MM.1S (cell line): ENCODE results near the gene FANCL.
"Not testable (repeated sequence)": the region's sequence is repeated elsewhere in the genome, so short reads cannot be mapped to it uniquely, and the experiment has no call there.

Experiments
- DNase-seq: peaks from one replicate; pipeline ENCODE4 v3.0.0-alpha.2; 2015
- H2AFZ ChIP-seq: fragments of 300-600 bp; sonication (generic); 2 replicates; pipeline ENCODE4 v1.6.0; 2016; ENCODE audit warnings: antibody characterized with exemption, low read length
- H3F3A ChIP-seq: fragments of 300-600 bp; sonication (generic); 2 replicates; pipeline ENCODE4 v1.6.1; 2016; ENCODE audit warnings: mild to moderate bottlenecking, antibody characterized with exemption, low read length, moderate library complexity, mixed read lengths; ENCODE audit not compliant: insufficient read depth
- H3K27ac ChIP-seq: fragments of 300-600 bp; sonication (generic); 2 replicates; pipeline ENCODE4 v1.5.1; 2016; ENCODE audit warnings: mild to moderate bottlenecking, low read length
- H3K27me3 ChIP-seq: fragments of 300-600 bp; sonication (generic); replicated peaks from 2 replicates; pipeline ENCODE4 v1.6.0; 2016; ENCODE audit warnings: low read length; ENCODE audit not compliant: insufficient read depth
- H3K36me3 ChIP-seq: fragments of 300-600 bp; sonication (generic); replicated peaks from 2 replicates; pipeline ENCODE4 v1.6.1; 2016; ENCODE audit warnings: mild to moderate bottlenecking, low read length, mixed read lengths; ENCODE audit not compliant: insufficient read depth
- H3K4me1 ChIP-seq: fragments of 300-600 bp; sonication (generic); 2 replicates; pipeline ENCODE4 v1.6.1; 2016; ENCODE audit warnings: low read length, mixed read lengths
- H3K4me2 ChIP-seq: fragments of 300-600 bp; sonication (generic); 2 replicates; pipeline ENCODE4 v1.6.0; 2016; ENCODE audit warnings: low read depth, low read length
- H3K4me3 ChIP-seq: fragments of 300-600 bp; sonication (generic); 2 replicates; pipeline ENCODE4 v1.5.1; 2016; ENCODE audit warnings: low read length, mixed read lengths
- H3K79me2 ChIP-seq: fragments of 300-600 bp; sonication (generic); 2 replicates; pipeline ENCODE4 v1.6.1; 2016; ENCODE audit warnings: mixed run types, low read length, mixed read lengths
- H3K9ac ChIP-seq: fragments of 300-600 bp; sonication (generic); 2 replicates; pipeline ENCODE4 v1.6.1; 2016; ENCODE audit warnings: low read length, mixed read lengths
- H3K9me2 ChIP-seq: fragments of 300-600 bp; sonication (generic); replicated peaks from 2 replicates; pipeline ENCODE4 v1.6.1; 2016; ENCODE audit warnings: mild to moderate bottlenecking, low read length, mixed read lengths; ENCODE audit not compliant: insufficient read depth
- H3K9me3 ChIP-seq: fragments of 300-600 bp; sonication (generic); replicated peaks from 2 replicates; pipeline ENCODE4 v1.6.1; 2016; ENCODE audit warnings: mild to moderate bottlenecking, low read length, mixed read lengths; ENCODE audit not compliant: insufficient read depth
- H4K20me1 ChIP-seq: fragments of 300-600 bp; sonication (generic); 2 replicates; pipeline ENCODE4 v1.6.1; 2016; ENCODE audit warnings: mild to moderate bottlenecking, low read length, moderate library complexity, mixed read lengths; ENCODE audit not compliant: insufficient read depth
- EZH2 ChIP-seq: fragments of 300-600 bp; sonication (generic); optimal IDR thresholded peaks from 2 replicates; pipeline ENCODE3; 2017; ENCODE audit warnings: low read depth, mild to moderate bottlenecking, antibody characterized with exemption, low read length, mixed read lengths
- EZH2phosphoT487 ChIP-seq: fragments of 300-600 bp; sonication (generic); IDR thresholded peaks from 2 replicates; pipeline ENCODE4 v1.6.1; 2018; ENCODE audit warnings: antibody characterized with exemption, low read length
- TF ChIP-seq, protein P1 (sequence below): fragments of 300-600 bp; sonication (generic); IDR thresholded peaks from 2 replicates; pipeline ENCODE4 v1.5.1; 2016; ENCODE audit warnings: antibody characterized with exemption, low read length, mixed read lengths

Gene FANCL

DNA sequence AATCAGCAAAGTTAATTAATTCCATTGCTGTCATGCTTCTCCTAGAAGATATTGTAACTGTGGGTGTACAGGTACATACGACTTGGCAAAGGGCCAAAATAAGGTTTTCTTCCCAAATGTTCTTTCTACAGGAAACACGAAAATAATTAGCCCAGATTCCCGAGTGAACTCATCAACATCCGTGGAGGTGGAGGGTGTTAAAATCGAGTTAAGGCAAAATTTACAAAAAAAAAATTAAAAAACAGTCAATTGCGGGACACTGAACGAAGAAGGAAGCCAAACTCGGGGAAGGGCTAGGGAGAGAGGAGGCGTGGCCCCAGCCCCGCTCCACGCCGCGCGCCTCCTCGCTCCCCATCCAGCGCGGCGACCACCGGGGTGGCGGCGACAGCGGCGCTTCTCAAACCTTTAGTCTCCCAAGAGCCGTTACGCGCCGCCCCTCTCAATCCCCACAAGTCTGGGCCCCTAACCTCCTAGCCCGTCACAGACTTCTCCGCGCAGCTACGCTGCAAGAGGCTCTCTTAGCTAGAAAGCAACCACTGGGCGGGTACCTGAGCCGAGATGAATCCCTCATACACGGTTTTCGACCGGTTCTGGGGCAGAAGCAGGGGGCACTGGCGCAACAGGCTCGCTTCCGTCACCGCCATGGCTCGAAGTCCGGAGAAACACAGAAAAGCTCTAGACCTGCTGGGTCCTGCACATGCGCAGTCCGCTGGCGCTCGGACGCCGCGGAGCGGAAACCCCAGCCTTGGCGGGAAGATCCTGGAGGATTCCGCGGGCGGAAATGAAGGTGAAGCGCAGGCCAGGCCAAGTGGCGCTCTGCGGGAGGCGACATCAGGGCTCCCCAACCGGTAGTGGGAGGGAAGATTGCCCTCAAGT, at the start of gene FANCL:
FANCL (minus strand) TSS at position 656 of the 876 bp plus-strand sequence; CDS start at position 644, 12 bp downstream.
- Histone ChIP-seq H3K9me3 (no peaks in the 10 kb centered on the region), H3K9me2 (no peaks in the 10 kb centered on the region), H3K4me3 (peak within 1 kb of the TSS; percentile 96), H3K27ac (peak within 1 kb of the TSS; percentile 83), H3F3A (0 out of 2 replicates have a peak, but pooled peaks cover 3% of the 10 kb centered on the region), H3K4me1 (peaks cover 4% of the 10 kb centered on the region; the same call in 1 of the 2 replicates), H4K20me1 (no peaks in the 10 kb centered on the region), H3K4me2 (peak within 1 kb of the TSS; percentile 94), H3K27me3 (no peaks in the 10 kb centered on the region), H3K36me3 (no peaks in the 10 kb centered on the region), H3K79me2 (peaks cover 50% of the 10 kb centered on the region), H3K9ac (peak within 1 kb of the TSS; percentile 89), H2AFZ (peak within 1 kb of the TSS; percentile 97)
- no peak for TF ChIP-seq EZH2phosphoT487
- no peak for TF ChIP-seq EZH2
- TF ChIP-seq, protein P1, sequence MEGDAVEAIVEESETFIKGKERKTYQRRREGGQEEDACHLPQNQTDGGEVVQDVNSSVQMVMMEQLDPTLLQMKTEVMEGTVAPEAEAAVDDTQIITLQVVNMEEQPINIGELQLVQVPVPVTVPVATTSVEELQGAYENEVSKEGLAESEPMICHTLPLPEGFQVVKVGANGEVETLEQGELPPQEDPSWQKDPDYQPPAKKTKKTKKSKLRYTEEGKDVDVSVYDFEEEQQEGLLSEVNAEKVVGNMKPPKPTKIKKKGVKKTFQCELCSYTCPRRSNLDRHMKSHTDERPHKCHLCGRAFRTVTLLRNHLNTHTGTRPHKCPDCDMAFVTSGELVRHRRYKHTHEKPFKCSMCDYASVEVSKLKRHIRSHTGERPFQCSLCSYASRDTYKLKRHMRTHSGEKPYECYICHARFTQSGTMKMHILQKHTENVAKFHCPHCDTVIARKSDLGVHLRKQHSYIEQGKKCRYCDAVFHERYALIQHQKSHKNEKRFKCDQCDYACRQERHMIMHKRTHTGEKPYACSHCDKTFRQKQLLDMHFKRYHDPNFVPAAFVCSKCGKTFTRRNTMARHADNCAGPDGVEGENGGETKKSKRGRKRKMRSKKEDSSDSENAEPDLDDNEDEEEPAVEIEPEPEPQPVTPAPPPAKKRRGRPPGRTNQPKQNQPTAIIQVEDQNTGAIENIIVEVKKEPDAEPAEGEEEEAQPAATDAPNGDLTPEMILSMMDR, result no peak; the same call in 1 of the 2 replicates
- peak; percentile 88 for DNase-seq

DNA sequence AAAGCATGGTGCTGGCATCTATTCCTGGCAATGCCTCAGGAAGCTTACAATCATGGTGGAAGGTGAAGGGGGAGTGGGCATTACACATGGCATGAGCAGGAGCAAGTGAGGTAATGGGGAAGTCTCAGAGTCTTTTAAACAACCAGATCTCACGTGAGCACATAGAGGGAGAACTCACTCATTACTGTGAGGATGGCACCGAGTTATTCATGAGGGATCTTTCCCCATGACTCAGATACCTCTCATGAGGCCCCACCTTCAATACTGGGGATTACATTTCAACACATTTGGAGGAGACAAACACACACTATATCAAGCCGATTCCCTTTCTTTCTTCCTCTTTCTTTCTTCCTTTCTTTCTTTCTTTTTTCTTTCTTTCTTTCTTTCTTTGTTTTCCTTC, 47.9 kb upstream of the FANCL start:
- H3K4me3 ChIP-seq, result no peak overlapping the region
- H3K9ac ChIP-seq, result no peak overlapping the region
- no peak overlapping the region for H3K4me2 ChIP-seq
- no peaks in the 10 kb centered on the region for H3K9me3 ChIP-seq
- H3K4me1 ChIP-seq, result no peaks in the 10 kb centered on the region
- no peak overlapping the region for H3K27ac ChIP-seq
- DNase-seq, result no peak
- no peaks in the 10 kb centered on the region for H3F3A ChIP-seq
- H2AFZ ChIP-seq, result no peak overlapping the region
- H3K36me3 ChIP-seq, result no peaks in the 10 kb centered on the region
- H4K20me1 ChIP-seq, result no peaks in the 10 kb centered on the region
- H3K27me3 ChIP-seq, result no peaks in the 10 kb centered on the region
- no peaks in the 10 kb centered on the region for H3K9me2 ChIP-seq
- no peaks in the 10 kb centered on the region for H3K79me2 ChIP-seq
- TF ChIP-seq, protein P1, result no peak
- TF ChIP-seq EZH2 (no peak), EZH2phosphoT487 (no peak)

GRCh38 chr2:58283931-58284330, 42.8 kb upstream of the FANCL start:
- TF ChIP-seq EZH2phosphoT487 (no peak), EZH2 (no peak)
- TF ChIP-seq, protein P1, result no peak
- H3K9ac ChIP-seq, result no peak overlapping the region
- no peak for DNase-seq

GRCh38 chr2:58275144-58275543, 34.0 kb upstream of the FANCL start:
- not testable (repeated sequence) for H4K20me1 ChIP-seq, H3K9ac ChIP-seq

More at GRCh38 chr2:58283931-58284330, 42.8 kb upstream of the FANCL start:
- Histone ChIP-seq H3K4me2 (no peak overlapping the region), H3K4me1 (no peaks in the 10 kb centered on the region), H3K27ac (no peak overlapping the region), H3F3A (no peaks in the 10 kb centered on the region), H3K36me3 (no peaks in the 10 kb centered on the region), H3K79me2 (no peaks in the 10 kb centered on the region), H3K4me3 (no peak overlapping the region), H2AFZ (no peak overlapping the region), H3K9me2 (no peaks in the 10 kb centered on the region), H3K27me3 (no peaks in the 10 kb centered on the region), H4K20me1 (no peaks in the 10 kb centered on the region), H3K9me3 (no peaks in the 10 kb centered on the region)

More at GRCh38 chr2:58275144-58275543, 34.0 kb upstream of the FANCL start:
- not testable (repeated sequence) for H2AFZ ChIP-seq, H3K27ac ChIP-seq, H3K4me1 ChIP-seq, H3K9me3 ChIP-seq, H3K4me3 ChIP-seq, H3F3A ChIP-seq, H3K36me3 ChIP-seq, H3K27me3 ChIP-seq, DNase-seq, H3K4me2 ChIP-seq, H3K79me2 ChIP-seq, H3K9me2 ChIP-seq
